ENCODE measurements around the gene SLC25A30.

SLC25A30 gene, protein sequence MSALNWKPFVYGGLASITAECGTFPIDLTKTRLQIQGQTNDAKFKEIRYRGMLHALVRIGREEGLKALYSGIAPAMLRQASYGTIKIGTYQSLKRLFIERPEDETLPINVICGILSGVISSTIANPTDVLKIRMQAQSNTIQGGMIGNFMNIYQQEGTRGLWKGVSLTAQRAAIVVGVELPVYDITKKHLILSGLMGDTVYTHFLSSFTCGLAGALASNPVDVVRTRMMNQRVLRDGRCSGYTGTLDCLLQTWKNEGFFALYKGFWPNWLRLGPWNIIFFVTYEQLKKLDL

DNA sequence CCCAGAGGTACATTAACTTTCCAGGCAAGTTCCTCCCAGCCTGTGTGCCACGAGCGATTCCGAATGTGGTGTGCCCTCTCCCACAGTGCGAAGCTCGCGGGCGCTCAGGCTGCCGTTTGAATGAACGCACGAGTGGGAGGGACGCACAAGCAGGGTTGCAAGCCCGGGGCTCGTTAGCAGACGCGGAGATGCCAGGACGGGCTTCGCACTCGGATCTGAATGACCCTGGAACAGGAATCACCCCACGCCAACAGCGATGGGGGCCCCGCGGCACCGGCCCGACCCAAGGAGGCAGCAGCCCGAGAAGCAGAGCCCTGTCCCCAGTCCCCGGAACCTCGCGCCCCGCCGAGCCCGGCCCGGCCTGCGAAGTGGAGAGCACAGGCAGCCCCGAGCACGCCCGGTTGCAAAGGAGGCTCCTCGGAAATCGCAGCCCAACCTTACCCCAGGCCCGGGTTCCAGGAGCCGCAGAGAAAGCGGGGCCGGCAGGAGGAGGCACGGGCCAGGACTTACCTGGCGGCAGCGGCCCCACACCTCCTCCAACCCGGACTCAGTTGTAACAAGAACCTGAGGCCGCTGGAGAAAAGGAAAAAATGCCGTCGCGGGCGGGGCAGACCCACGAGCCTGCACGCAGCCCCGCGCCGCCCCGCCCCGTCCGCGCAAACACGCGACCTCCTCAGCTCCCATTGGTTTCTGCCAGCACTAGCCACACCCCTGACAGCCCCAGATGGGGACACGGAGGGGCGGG is at the start of gene SLC25A30:
SLC25A30 (minus strand) TSS at position 584 of the 745 bp plus-strand sequence. CDS start 6,948 bp downstream, outside the sequence.
- TF ChIP-seq, protein P1, sequence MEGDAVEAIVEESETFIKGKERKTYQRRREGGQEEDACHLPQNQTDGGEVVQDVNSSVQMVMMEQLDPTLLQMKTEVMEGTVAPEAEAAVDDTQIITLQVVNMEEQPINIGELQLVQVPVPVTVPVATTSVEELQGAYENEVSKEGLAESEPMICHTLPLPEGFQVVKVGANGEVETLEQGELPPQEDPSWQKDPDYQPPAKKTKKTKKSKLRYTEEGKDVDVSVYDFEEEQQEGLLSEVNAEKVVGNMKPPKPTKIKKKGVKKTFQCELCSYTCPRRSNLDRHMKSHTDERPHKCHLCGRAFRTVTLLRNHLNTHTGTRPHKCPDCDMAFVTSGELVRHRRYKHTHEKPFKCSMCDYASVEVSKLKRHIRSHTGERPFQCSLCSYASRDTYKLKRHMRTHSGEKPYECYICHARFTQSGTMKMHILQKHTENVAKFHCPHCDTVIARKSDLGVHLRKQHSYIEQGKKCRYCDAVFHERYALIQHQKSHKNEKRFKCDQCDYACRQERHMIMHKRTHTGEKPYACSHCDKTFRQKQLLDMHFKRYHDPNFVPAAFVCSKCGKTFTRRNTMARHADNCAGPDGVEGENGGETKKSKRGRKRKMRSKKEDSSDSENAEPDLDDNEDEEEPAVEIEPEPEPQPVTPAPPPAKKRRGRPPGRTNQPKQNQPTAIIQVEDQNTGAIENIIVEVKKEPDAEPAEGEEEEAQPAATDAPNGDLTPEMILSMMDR (IDR thresholded peaks at IDR 0.05; ENCODE audit: low read depth, low read length, missing control alignments) = no peak
- peak within 1 kb of the TSS; percentile 67 for H3K4me3 ChIP-seq (ENCODE audit: low read depth, low read length)

DNA sequence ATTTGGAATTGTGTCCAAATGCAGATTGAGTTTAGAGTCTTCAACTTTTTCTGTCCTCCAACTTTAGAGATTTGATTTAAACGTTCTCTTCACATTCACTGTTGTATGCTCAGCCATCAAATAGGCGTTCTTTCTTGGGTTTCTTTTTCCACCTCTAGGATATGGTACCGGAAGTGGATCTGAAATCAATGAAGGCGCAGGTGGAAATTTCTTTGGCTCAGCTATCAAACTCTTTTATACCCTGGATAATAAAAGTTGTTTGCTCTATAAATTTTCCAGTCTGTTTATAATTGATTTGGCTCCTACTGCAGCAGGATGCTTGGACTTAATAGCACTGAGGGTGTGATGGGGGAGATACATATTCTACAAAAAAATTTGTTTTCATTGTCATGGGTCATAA is 48.2 kb upstream of the SLC25A30 start:
- TF ChIP-seq, protein P1 (IDR thresholded peaks at IDR 0.05; ENCODE audit: low read depth, low read length, missing control alignments) = no peak
- H3K4me3 ChIP-seq (ENCODE audit: low read depth, low read length) = peak overlapping the region; percentile 96
- no peak for DNase-seq (ENCODE audit: low read depth)

More for the DNA sequence above, at the start of gene SLC25A30:
- DNase-seq (ENCODE audit: low read depth) = peak; percentile 66

DNA sequence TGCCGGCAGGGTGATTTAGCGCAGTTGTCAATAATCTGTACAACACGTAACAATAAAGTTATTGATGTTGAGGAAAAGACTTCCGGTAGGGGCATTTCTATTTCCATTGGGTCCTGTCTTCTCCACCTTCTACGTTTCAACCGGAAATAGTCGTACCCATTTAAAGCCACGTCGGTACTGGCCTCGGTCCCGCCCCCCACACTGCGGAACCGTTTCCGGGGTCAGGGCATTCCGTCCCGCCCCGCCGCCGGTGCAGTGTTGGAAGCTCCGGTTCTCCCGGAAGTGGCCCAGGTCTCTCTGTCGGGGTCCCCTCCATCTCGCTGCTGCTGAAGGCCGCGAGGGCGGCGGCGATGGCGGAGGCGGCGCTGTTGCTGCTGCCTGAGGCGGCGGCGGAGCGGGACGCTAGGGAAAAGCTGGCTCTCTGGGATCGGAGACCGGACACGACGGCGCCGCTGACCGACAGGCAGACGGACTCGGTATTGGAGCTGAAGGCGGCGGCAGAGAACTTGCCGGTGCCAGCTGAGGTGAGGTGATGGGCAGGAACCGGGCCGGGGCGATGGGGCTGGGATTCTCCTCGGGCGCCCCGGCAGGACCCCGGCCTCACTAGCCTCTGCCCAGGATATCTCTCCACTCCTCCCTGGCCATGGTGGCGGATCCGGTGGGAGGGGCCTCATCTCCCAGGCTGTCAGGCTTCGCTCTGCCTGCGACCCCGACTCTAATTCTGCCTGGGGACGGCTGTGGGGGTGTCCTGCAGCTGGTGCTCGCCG is 46.7 kb upstream of the SLC25A30 start, which contains the start of gene COG3:
COG3 (plus strand) TSS at position 253 of the 767 bp plus-strand sequence; CDS start at position 351, 98 bp downstream.
- TF ChIP-seq, protein P1 (IDR thresholded peaks at IDR 0.05; ENCODE audit: low read depth, low read length, missing control alignments) = peak; percentile 20
- peak within 1 kb of the TSS; percentile 96 for H3K4me3 ChIP-seq (ENCODE audit: low read depth, low read length)
- peak; percentile 97 for DNase-seq (ENCODE audit: low read depth)

DNA sequence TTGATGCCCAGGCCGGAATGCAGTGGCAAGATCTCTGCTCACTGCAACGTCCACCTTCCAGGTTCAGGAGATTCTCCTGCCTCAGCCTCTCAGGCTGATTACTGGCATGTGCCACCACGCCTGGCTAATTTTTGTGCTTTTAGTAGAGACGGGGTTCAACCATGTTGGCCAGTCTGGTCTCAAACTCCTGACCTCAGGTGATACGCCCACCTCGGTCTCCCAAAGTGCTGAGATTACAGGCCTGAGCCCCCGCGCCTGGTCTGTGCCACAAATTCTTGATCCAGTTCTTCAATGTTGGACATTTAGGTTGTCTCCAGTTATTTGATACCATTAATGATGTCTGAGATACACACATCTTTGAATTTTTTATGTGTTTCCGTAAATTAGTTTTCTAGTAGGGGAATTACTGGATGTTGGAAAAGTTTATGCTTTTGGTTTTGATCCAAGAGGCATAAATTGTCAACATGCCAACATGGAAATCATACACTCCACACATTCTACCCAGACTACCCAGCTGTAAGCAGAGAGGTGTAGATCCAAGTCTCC is 46.0 kb upstream of the SLC25A30 start:
- H3K4me3 ChIP-seq (ENCODE audit: low read depth, low read length) = peak overlapping the region; percentile 96
- no peak for DNase-seq (ENCODE audit: low read depth)
- TF ChIP-seq, protein P1 (IDR thresholded peaks at IDR 0.05; ENCODE audit: low read depth, low read length, missing control alignments) = peak; percentile 43

DNA sequence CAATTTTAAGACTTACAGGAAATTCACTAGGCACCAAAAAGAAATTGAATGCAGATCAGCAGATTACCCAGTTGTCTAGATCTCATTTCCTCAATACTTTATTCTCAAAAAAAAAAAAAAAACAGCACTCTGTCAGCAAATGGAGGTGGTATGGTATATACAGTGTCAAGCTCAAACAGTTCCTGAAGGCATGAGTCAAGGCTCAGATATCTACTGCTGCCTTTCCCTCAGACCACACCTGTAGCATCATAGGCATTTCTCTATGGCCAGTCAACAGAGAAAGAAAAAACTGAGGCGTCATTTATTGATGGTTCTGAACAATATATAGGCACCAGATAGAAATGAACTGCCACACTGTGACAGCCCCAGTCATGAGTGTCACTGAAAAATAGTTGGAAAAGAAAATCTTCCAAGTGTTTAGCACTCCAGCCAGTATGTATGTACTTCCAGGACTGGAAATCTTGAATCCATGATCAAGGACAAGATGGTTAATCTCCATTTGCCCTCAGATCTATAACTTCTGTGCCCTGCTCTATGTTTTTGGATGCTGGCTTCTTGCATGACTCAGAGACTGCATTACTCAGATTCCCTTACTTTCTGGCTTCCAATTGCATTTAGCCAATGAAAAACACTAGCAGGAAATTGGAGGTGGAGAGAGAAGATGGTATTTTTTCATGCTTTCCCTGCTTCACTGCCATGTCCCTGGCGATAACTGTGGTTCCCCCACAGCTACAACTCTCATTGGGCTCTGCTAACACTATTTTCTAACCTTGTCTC is 38.2 kb upstream of the SLC25A30 start:
- DNase-seq (ENCODE audit: low read depth) = no peak
- H3K4me3 ChIP-seq (ENCODE audit: low read depth, low read length) = no peak overlapping the region
- TF ChIP-seq, protein P1 (IDR thresholded peaks at IDR 0.05; ENCODE audit: low read depth, low read length, missing control alignments) = no peak

DNA sequence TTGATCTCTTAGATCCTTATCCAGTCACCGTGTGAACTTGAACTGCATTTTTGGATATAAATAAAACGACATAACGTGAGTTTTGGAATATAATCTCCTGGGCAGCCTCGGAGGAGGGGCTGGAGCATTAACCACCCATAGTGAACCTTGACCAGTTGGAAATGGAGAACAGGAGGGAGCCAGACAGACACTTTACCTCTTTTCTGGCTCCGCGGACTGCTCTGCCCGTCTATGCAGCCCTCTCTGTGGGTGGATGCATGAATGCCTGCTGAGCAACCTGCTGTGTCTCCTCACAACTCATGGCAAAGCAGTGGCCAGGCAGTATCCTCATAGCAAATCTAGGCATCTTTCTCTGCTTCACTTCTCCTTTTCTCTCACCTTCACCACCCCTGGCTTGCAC is 36.0 kb upstream of the SLC25A30 start:
- no peak for DNase-seq (ENCODE audit: low read depth)
- TF ChIP-seq, protein P1 (IDR thresholded peaks at IDR 0.05; ENCODE audit: low read depth, low read length, missing control alignments) = no peak
- no peak overlapping the region for H3K4me3 ChIP-seq (ENCODE audit: low read depth, low read length)
